Activated CD8-positive, alpha-beta memory T cell treated with anti-CD3 and anti-CD28 coated beads, Interleukin-2, amount 50 U/mL, for 4 hours (primary cell): ENCODE measurements around the gene UNC13C.

ENCODE experiments used
- DNase-seq: peaks from one replicate; pipeline ENCODE4 v3.0.0-alpha.2; 2020

UNC13C gene

DNA sequence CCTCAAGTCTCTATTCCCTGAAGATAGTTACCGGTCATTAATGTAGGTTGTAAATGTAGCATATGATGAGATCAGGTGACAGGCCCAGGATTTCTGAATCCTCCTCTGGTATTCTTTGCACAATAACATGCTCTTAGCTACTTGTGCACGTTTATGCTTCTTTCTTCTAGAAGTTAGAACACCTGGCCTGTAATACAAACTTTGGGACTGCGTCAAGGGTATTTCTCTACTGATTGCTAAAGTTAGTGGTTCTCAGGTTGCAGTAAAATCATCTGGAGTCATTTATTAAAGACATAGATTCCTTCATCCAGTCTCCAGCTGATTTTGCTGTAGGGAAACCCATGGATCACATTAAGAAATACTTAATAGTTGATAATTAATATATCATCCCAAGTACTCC is 48.0 kb downstream of the UNC13C start:
- no peak for DNase-seq

DNA sequence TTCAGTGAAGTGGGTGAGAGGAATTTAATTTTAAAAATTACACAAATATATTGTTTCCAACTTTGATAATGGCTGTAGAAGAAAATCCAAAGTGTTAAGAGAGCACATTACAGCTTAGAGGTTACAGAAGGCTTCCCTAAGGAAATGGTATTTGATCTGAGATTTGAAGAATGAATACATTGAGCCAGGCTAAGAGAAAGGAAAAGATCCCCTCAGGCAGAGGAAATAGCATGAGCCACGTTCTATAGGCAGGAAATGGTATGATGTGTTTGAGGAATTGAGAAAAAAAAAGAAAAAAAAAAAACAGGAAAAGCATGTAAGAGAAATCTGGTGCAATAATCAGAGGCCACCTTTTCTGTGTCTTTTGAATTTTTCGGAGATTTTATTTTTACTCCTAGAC is 48.6 kb downstream of the UNC13C start:
- no peak for DNase-seq

DNA sequence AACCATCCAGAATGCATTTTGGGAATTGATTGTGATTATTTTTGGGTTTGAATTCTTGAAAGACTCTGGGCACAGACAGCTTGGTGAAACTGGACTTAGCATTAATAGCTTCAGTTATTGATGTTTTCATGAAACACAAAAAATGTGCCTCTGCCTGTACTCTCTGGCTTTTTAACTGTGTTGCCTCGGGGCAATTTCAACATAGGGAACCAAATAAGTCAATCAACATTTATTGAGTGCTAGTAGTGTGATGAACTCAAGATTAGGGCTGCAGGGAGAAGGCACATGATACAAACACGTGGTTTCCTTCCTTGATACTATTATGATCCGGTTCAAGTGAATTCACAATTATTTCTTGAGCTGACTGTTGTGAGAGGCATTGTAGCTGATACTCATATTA is 50.8 kb downstream of the UNC13C start:
- no peak for DNase-seq

DNA sequence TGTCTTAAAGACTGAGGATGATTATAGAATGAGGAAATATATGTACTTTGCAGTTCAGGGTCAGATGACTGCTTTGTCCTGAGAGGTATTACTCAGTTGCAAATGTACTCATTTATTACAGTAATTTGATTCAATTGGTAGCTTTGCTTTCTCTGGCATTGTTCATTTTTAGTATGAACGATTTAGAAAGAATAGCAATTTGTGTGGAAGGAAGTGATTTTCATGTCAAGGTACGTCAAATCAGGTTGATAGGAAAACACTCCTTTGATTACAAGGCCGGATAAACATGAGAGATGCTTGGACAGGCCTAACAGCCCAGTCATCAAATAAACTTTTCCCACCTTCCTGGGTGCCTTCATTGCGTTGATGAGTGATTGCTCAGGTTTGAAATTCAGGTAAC is 53.8 kb downstream of the UNC13C start:
- no peak for DNase-seq

DNA sequence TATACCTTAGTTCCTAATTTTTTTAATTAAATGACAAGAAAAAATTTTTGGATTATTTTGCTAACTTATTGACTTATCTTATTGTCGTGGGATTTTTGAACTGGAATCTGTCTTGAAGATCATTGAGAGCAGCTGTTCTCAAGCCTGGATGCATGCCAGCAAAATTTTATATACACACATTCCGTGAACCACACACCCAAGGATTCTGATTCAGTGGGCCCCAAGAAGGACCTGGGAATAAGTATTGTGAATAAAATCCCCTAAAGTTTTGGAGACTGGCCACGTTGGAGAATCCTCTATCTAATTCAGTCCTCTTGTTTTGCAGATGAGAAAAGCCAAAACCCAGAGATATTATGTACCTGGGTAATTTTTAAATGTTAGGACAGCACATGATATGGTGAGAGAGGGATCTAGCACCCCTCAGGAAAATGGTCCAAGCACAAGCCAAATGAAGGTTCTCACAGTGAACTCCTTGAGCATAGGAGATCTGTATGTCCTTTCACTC is 55.2 kb downstream of the UNC13C start:
- no peak for DNase-seq

DNA sequence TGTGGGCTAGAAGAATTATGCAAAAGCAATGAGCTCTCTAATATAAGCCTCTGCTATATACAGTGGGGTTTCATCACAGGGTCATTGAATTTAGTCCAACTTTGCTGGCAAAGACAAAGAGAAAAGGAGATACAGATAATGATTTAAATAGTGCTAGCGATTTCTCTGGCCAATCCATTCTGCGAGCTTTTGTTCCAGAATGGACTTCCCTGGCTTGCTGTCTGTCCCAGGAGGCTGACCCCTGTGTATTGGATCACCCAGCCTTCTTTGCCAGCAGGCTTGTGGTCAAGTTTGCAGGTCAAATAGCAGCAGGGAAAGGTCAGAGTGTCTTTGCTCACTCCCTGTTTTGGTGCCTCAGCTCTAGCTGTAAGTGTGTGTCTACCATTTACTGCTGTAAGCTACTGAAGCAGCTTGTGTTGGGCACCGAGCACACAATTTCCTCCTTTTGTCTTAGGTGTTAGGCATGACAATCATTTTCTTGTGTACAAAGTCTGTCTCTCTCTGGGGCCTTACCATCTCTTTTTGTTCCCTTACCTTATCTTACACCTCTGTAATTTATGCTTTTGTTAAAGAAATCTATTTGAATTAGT is 55.7 kb downstream of the UNC13C start:
- no peak for DNase-seq

DNA sequence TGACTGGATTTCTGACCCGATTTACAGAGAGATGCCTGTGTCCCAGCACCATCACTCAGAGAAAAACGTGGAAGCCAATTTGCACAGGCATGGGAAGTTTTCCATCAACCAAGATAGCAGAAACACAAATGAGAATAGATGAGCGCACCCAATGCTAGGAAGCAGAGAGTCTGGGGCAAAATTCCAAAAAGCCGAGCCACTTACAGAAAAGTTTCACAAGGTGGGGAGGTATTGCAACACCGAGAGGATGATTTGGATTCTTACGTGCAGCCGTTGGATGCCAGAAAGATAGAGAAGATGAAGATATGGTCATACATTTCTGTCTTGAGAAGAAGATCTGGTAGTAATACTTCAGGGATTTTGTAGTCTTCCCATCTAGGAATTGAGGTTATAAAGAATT is 57.4 kb downstream of the UNC13C start:
- DNase-seq = no peak

DNA sequence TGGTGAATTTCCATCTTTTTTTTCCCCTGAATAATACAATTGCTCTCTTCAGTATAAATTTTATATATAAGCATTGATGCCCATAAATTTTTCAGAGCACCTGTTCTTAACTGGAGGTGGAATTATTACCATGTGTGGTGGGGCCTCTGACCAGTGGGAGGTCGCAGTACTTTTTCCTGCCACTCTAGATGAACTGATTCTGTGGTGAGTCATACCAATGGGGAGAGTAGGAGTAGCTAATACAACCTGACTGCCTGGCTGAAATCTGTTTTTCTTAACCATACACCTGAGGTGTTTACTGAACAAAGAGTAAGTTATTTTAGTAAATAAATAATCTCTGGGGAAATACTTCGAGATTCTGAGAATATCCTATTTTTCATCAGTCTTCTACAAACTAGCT is 67.2 kb downstream of the UNC13C start:
- DNase-seq = no peak

DNA sequence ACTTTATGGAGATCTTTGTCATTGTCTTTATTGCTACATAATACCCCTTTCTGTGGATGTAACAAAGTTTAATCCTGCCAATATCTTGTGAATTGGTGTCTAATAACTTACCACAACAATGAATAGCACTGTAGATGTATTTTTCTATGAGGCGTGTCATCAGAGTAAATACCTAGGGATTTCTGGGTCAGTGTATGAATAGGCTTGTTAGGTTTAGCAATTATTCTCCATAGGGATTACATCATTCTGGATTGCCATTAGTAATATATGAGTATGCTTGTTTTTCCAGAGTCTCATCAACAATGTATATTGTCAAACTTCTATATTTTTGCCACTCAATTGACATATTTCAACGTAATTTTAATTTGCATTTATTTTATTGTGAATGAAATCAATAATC is 67.9 kb downstream of the UNC13C start:
- no peak for DNase-seq

DNA sequence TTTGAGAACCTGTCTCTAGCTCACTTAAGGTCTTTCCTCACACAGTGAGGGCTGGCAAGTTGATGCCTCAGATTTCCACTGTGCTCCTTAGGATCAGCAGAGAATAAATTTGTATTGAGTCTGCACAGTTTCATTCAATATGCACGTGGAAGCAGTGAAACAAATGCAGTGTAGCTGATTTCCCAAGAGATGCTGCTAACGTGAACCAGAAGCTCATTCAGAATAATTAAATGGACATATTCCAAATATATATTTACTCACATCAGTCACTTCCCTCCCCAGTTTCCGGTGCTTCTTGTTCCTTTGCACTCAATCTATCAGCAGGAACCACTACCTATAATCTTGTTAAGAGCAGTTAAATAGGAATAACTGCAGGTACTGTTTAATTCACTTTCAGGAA is 86.1 kb downstream of the UNC13C start:
- DNase-seq = no peak

DNA sequence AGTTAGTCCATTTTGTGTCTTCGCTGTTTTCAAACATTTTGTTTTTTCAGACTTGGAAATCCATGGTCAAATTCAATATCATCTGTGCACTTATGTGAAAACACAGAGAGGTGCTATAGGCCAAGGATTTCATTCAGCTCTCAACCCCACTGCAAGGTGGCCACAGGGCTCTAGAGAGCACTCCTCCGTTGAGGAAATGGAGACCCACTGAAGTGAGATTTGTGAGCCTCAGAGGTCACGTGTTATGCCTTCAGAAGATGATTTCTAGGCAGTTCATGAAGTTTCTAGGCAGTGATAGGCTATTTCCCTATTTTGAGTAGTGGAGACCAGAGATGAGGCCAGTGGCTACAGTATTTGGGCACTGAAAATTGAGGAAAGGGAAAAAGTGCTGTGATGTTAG is 88.2 kb downstream of the UNC13C start:
- no peak for DNase-seq

DNA sequence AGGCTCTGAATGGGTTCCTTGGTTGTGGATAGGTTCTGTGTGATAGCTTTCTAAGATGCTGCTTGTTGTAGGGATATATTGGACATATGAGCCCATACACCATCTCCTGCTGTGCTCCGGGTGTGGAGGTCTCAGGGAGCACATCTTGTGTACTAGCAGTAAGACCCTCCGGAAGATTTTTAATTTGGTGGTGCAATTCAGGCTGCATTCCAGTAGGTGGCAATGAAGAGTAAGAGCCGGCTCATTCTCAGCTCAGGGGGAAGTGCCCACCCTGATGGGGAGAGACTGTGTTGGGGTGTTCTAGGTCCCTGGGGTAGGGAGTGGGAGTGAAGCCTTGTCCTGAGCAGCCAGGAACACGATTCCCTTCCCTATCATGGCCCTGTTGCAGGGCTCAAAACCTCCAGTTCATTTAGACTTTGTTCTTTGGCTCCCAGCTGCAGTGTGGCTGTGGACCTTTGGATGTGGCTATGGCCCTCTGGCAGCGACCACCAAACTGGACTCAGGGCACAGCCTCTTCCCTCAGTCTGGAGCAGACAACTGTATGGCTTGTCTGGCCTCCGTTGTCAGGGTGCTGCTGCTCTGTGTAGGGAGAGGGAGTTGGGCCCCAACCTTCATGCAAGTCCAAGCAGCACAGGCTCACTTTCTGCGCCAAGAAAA is 104.7 kb downstream of the UNC13C start:
- no peak for DNase-seq

DNA sequence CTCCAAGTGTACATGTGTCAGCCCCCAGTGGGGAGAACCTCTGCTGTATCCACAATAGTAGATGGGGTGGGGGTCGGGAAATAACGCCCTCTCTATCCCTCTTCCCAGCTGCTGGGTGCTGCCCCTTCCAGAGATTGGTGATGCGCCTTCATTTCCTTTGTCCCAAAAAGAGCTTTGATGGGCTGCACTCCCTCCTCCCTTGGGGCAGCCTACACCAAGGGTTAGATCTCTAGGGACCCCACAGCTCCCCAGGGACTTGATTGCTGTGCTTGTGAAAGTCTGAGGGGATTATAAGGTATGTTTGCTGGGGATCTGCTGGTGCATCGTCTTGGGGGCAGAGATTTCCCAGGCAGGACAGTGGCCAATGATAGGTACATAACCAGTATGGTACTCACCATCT is 105.3 kb downstream of the UNC13C start:
- DNase-seq = no peak

DNA sequence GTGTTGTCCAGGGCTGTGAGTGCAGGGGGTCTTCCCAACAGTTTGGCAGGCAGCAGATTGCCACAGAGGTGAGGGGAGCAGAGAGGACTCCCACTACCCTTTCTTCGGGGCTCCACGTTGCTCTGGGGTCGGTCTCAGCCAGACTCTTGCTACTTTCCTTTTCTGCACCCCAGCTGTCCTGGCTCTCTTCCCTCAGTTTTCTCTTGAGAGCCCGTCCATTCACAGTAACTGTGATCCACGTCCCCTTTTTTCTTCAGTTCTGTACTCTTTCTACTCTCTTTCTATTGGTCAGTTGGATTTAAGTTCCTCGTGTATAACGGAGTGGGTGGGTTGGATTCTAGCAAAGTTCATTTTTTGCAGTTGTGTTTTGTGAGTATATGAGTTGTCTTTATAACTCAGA is 105.8 kb downstream of the UNC13C start:
- no peak for DNase-seq

DNA sequence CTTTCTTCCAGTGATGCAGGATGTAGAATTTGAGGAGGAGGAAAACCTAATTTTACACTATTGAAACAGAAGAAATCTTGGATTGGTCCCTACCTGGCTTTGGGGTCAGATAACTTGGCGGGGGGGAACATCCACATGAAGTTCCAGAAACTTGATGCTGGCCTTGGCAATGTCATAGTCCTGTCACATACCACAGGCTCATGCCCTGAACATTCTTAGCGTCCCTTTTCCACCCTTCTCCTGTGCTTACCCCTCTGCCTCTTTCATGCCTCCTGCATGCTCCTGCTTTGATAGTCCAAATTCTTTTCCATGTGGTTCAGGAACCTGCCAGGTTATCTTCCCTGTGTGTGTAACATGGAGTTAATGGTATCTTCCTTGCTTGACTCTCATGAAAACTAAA is 110.6 kb downstream of the UNC13C start:
- no peak for DNase-seq

DNA sequence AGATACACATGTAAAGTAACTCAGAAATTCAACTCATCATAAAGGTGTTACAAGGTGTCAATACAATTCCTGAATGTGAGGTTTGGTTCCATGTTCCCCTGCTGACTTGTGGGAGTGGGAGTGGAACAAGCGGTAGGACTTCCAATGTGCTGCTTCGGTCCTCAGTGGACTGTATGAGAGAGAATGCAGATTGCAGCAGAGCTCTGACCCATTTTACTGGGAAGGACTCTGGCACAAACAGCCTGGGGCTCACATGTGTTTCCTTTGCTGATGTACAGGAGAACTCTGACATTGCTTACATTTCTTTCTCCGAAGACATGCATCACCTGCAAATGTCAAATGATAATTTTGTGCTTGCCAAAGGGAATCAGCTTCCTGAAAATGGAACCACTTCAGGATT is 111.5 kb downstream of the UNC13C start:
- no peak for DNase-seq

DNA sequence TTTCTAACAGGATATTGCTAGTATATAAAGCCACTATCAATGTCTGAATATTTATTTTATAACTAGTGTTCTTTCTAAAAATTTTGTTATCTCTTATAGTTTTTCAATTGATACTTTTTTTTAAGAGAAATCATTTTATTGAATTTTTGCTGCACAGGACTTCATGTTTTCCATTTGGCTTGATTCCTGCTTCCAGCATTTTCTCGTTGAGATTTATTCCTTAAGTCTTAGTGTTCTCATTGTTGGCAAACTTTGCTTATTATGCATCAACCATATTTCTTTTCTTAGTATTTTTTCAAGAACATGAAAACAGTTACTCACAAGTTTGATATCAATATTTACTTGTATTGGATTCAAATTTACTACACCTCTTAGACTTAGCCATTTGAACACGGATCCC is 113.4 kb downstream of the UNC13C start:
- DNase-seq = no peak

DNA sequence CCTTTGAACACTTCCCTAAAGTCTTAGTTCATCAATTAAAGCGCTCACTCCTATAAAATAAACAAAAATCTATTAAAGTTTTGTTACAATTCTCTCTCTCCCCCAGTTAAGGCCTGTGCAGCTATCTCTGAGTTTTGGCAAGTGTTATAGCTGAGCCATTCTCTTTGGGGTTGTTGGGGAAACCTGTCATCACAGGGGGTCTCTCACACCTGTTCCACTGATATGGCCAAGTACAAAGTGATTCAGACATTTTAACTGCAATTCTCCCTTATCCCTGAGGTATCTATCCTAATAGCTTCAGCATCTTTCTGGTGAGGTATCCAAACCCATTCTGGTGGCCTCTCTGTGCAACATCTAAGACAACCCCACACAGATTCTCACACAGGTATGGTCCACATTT is 116.4 kb downstream of the UNC13C start:
- DNase-seq = no peak

DNA sequence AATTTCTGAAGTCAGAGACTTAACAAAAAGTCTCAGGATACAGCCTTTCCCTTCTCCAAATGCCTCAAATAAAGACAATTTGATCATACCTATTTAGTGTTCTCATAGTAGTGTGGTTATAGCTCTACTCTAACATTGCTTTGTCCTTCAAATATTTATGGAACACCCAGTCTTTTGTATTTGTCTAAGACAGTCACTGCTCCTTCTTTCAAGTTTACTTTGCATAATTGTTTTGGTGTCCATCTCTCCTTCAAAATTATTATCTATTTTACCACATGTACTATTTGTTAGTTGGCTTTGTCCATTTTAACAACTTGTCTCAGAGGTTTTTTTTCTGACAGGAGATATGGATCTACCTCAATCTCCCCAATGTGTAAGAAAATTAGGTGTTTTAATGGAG is 118.8 kb downstream of the UNC13C start:
- no peak for DNase-seq

DNA sequence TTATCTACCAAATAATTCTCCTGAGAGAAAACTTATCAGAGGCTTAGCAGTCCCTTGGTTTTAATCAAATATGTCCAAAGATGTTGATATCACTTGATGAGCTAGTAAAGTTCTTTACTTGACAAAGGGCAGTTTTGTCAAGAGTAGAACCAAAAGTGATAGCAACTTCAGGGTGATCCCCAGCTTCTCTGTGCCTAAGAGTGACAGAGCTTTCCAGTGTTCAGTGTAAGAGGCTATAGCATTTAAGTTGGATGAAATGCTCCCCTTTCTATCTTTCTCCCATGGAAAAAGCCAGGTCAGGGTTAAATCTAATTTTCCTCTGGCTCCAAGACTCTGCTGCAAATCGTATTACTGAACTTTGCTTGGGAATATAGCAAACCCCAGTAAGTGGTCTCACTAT is 120.8 kb downstream of the UNC13C start:
- no peak for DNase-seq

DNA sequence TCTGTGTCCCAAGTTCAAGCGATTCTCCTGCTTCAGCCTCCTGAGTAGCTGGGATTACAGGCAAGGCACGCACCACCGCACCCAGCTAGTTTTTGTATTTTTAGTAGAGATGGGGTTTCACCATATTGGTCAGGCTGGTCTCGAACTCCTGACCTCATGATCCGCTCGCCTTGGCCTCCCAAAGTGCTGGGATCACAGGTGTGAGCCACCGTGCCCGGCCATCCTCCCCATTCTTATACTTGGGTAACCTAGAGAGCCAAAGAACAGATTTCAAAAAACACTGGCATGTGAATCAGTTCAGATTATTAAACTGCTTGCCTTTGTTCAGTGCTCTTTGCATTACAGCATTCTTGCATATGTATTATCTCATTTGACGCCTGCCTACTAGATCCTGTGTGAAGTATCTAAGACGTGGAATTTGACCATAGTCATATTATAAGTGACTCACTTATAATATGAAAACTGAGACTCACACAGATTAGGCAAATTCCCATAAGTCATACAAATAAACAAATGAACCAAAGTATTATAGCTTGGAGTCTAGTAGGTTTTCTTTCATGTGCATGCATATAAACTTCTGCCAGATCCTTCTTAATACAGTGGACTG is 123.5 kb downstream of the UNC13C start:
- no peak for DNase-seq

DNA sequence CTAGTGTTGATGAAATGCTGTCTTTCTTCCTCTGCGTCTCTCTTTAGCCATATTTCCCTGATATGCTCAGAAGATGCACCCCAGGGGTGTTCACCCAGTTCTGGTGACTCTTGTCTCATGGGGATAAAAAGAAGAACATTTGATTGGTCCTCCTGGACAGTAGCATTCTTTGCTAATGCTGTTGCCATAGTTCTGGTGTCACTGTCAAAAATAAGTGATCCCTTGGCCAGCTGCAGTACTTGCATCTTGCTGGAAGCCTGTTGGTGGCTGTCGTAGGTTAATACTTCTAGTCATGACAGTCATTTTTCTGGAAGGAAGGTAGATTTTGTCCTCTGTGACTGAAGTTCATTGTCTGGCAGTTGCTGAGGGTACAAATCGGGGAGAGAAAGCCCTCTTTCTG is 124.5 kb downstream of the UNC13C start:
- DNase-seq = no peak

DNA sequence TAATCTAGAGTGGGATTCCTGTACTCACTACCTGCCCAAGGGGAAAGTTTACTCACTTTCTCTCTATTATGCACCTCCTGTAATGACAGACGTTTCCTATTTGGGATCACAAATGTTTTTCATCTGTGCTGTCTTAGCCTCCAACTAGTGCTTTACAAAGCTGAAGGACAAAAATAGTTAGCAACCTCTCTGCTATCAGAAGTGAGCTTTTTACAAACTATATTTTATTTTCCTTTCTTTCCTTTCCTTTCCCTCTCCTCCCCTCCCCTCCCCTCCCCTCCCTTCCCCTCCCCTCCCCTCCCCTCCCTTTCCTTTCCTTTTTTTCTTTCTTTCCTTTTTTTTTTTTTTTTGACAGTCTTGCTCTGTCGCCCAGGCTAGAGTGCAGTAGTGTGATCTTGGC is 130.8 kb downstream of the UNC13C start:
- DNase-seq = no peak

DNA sequence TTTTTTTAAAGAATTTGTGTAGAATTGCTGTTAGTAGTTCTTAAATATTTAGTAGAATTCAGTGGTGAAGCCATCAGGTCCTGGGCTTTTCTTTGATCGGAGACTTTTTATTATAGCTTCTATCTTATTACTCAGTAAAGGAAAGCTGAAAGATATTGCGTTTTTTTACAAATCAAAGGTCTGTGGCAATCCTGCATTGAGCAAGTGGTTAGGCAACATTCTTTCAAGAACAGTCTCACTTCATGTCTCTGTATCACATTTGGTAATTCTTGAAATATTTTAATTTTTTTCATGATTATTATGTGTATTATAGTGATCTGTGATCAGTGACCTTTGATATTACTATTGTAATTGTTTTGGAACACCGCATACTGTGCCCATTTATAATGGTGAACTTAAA is 140.8 kb downstream of the UNC13C start:
- no peak for DNase-seq

DNA sequence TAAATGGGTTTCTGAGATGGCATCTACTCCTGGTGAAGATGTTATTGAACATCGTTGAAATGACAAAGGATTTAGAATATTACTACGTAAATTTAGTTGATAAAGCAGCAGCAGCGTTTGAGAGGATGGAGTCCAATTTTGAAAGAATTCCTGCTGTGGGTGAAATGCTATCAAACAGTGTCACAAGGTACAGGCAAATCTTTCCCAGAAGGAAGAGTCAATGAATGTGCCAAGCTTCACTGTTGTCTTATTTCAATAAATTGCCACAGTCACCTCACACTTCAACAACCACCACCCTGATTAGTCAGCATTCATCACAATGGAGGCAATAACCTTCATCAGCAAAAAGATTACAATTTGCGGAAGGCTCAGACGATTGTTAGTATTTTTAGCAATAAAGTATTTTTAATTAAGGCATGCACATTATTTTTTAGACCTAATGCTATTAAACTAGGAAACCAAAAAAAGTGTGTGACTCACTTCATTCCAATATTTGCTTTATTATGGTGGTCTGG is 142.8 kb downstream of the UNC13C start:
- no peak for DNase-seq
